Karpas-422 (cell line): Measurements from ENCODE around the gene CNOT3. TPM values are rescaled to one million over a fixed set of nuclear protein-coding genes. Genes with fewer than 3 reads are reported as not detected.

Experiments
- DNase-seq: peaks from one replicate; pipeline ENCODE4 v3.0.0-alpha.2; 2015
- H2AFZ ChIP-seq: fragments of 200-600 bp; sonication (generic); 2 replicates; pipeline ENCODE4 v1.6.1; 2014; ENCODE audit warnings: antibody characterized with exemption, low read length, mixed read lengths
- H3K27ac ChIP-seq: fragments of 200-600 bp; sonication (generic); 2 replicates; pipeline ENCODE4 v1.5.1; 2014; ENCODE audit warnings: mild to moderate bottlenecking, low read length, moderate library complexity
- H3K27me3 ChIP-seq: fragments of 200-600 bp; sonication (generic); 2 replicates; pipeline ENCODE4 v1.6.1; 2014; ENCODE audit warnings: low read length, mixed read lengths
- H3K36me3 ChIP-seq: fragments of 200-600 bp; sonication (generic); 2 replicates; pipeline ENCODE4 v1.6.1; 2014; ENCODE audit warnings: low read length, mixed read lengths; ENCODE audit not compliant: insufficient read depth
- H3K4me1 ChIP-seq: fragments of 200-600 bp; sonication (generic); 2 replicates; pipeline ENCODE4 v1.6.1; 2014; ENCODE audit warnings: mild to moderate bottlenecking, low read length, mixed read lengths
- H3K4me2 ChIP-seq: fragments of 200-600 bp; sonication (generic); 2 replicates; pipeline ENCODE4 v1.6.1; 2014; ENCODE audit warnings: low read length, low read depth, mild to moderate bottlenecking; ENCODE audit not compliant: poor library complexity, severe bottlenecking
- H3K4me3 ChIP-seq: fragments of 200-600 bp; sonication (generic); 2 replicates; pipeline ENCODE4 v1.5.1; 2014; ENCODE audit warnings: mild to moderate bottlenecking, antibody characterized with exemption, low read length, mixed read lengths
- H3K79me2 ChIP-seq: fragments of 200-600 bp; sonication (generic); 2 replicates; pipeline ENCODE4 v1.6.1; 2014; ENCODE audit warnings: mild to moderate bottlenecking, low read length, mixed read lengths
- H3K9ac ChIP-seq: fragments of 200-600 bp; sonication (generic); 2 replicates; pipeline ENCODE4 v1.6.0; 2014; ENCODE audit warnings: low read length
- H3K9me2 ChIP-seq: fragments of 200-600 bp; sonication (generic), shearing (Covaris generic); replicated peaks from 2 replicates; pipeline ENCODE4 v1.6.0; 2014; ENCODE audit warnings: mild to moderate bottlenecking, low read length, moderate library complexity; ENCODE audit not compliant: insufficient read depth
- H3K9me3 ChIP-seq: fragments of 300-700, 200-600 bp; sonication (generic); 2 replicates; pipeline ENCODE4 v1.6.1; 2014; ENCODE audit warnings: low read length, mixed read lengths
- H4K20me1 ChIP-seq: fragments of 200-600 bp; sonication (generic); 2 replicates; pipeline ENCODE4 v1.6.1; 2014; ENCODE audit warnings: mild to moderate bottlenecking, antibody characterized with exemption, low read length, low read depth; ENCODE audit not compliant: insufficient read depth
- total RNA-seq: library from RNA; depleted of rRNA; stranded (reverse); fragments of >200 nt; shearing (Covaris generic); gene quantifications from 2 replicates; pipeline ENCODE4 v1.2.3, GENCODE V29; 2014; ENCODE audit warnings: low replicate concordance

The CNOT3 gene
- total RNA-seq, 1 experiment from 2014 or later = 31.2 TPM

GRCh38 chr19:54100561-54100960, 37.0 kb upstream of the CNOT3 start, which contains the start of gene OSCAR:
TSS of gene OSCAR (minus strand) at chr19:54100803. CDS start at chr19:54100792, 11 bp downstream.
- Histone ChIP-seq H3K4me2 (no peak within 1 kb of the TSS), H3K9ac (no peak within 1 kb of the TSS), H3K27ac (no peak within 1 kb of the TSS), H3K79me2 (peaks cover 28% of the 10 kb centered on the region), H3K4me1 (peaks cover 17% of the 10 kb centered on the region), H3K9me2 (no peaks in the 10 kb centered on the region), H3K9me3 (no peaks in the 10 kb centered on the region), H4K20me1 (no peaks in the 10 kb centered on the region), H2AFZ (no peak within 1 kb of the TSS; the same call in 1 of the 2 replicates), H3K27me3 (no peaks in the 10 kb centered on the region), H3K4me3 (no peak within 1 kb of the TSS), H3K36me3 (no peaks in the 10 kb centered on the region)
- DNase-seq = no peak

GRCh38 chr19:54102421-54103169, 35.0 kb upstream of the CNOT3 start, which contains the start of gene NDUFA3:
TSS of gene NDUFA3 (plus strand) at chr19:54102855. CDS start at chr19:54102879, 24 bp downstream.
- H3K4me3 ChIP-seq = peak within 1 kb of the TSS; percentile 98
- H3K36me3 ChIP-seq = no peaks in the 10 kb centered on the region
- peaks cover 17% of the 10 kb centered on the region for H3K4me1 ChIP-seq
- H3K27ac ChIP-seq = no peak within 1 kb of the TSS
- H3K9me2 ChIP-seq = no peaks in the 10 kb centered on the region
- no peaks in the 10 kb centered on the region for H3K27me3 ChIP-seq
- peak; percentile 100 for DNase-seq
- no peaks in the 10 kb centered on the region for H3K9me3 ChIP-seq
- H2AFZ ChIP-seq = peak within 1 kb of the TSS; percentile 89
- peaks cover 40% of the 10 kb centered on the region for H3K79me2 ChIP-seq
- H3K4me2 ChIP-seq = peak within 1 kb of the TSS; percentile 99
- peak within 1 kb of the TSS; percentile 88 for H3K9ac ChIP-seq
- H4K20me1 ChIP-seq = no peaks in the 10 kb centered on the region

GRCh38 chr19:54104998-54105715, 32.4 kb upstream of the CNOT3 start:
- no peaks in the 10 kb centered on the region for H3K9me2 ChIP-seq
- H4K20me1 ChIP-seq = peaks cover 3% of the 10 kb centered on the region; the same call in 1 of the 2 replicates
- peaks cover 17% of the 10 kb centered on the region for H3K4me1 ChIP-seq
- DNase-seq = no peak
- H3K4me2 ChIP-seq = no peak overlapping the region
- H3K9ac ChIP-seq = no peak overlapping the region
- H3K4me3 ChIP-seq = no peak overlapping the region
- H2AFZ ChIP-seq = no peak overlapping the region
- H3K36me3 ChIP-seq = peaks cover 14% of the 10 kb centered on the region; the same call in 1 of the 2 replicates
- H3K27ac ChIP-seq = no peak overlapping the region
- peaks cover 40% of the 10 kb centered on the region for H3K79me2 ChIP-seq
- H3K27me3 ChIP-seq = no peaks in the 10 kb centered on the region
- H3K9me3 ChIP-seq = no peaks in the 10 kb centered on the region

GRCh38 chr19:54105796-54106195, 31.8 kb upstream of the CNOT3 start:
- no peak overlapping the region for H3K9ac ChIP-seq
- no peaks in the 10 kb centered on the region for H3K27me3 ChIP-seq
- H3K36me3 ChIP-seq = peaks cover 18% of the 10 kb centered on the region
- H4K20me1 ChIP-seq = peaks cover 3% of the 10 kb centered on the region; the same call in 1 of the 2 replicates
- no peak overlapping the region for H3K27ac ChIP-seq
- no peaks in the 10 kb centered on the region for H3K9me2 ChIP-seq
- H2AFZ ChIP-seq = no peak overlapping the region
- H3K79me2 ChIP-seq = peaks cover 40% of the 10 kb centered on the region
- H3K4me2 ChIP-seq = no peak overlapping the region
- no peak for DNase-seq
- peaks cover 17% of the 10 kb centered on the region for H3K4me1 ChIP-seq
- H3K9me3 ChIP-seq = no peaks in the 10 kb centered on the region
- no peak overlapping the region for H3K4me3 ChIP-seq

- Histone ChIP-seq H3K36me3 (peaks cover 21% of the 10 kb centered on the region), H2AFZ (no peak overlapping the region), H4K20me1 (peaks cover 3% of the 10 kb centered on the region; the same call in 1 of the 2 replicates), H3K79me2 (peaks cover 40% of the 10 kb centered on the region), H3K27me3 (no peaks in the 10 kb centered on the region), H3K27ac (no peak overlapping the region), H3K4me2 (no peak overlapping the region), H3K4me3 (no peak overlapping the region), H3K9ac (no peak overlapping the region), H3K9me2 (no peaks in the 10 kb centered on the region), H3K4me1 (peaks cover 17% of the 10 kb centered on the region), H3K9me3 (no peaks in the 10 kb centered on the region)
- no peak for DNase-seq
These were observed 30.8 kb upstream of the CNOT3 start for GRCh38 chr19:54106716-54107115.

GRCh38 chr19:54107876-54108490, 29.6 kb upstream of the CNOT3 start:
- peaks cover 3% of the 10 kb centered on the region; the same call in 1 of the 2 replicates for H4K20me1 ChIP-seq
- no peak overlapping the region for H3K9ac ChIP-seq
- no peak overlapping the region for H3K4me3 ChIP-seq
- H3K79me2 ChIP-seq = peaks cover 37% of the 10 kb centered on the region
- H3K9me3 ChIP-seq = no peaks in the 10 kb centered on the region
- H3K27me3 ChIP-seq = no peaks in the 10 kb centered on the region
- no peaks in the 10 kb centered on the region for H3K9me2 ChIP-seq
- H2AFZ ChIP-seq = no peak overlapping the region
- peaks cover 13% of the 10 kb centered on the region for H3K4me1 ChIP-seq
- no peak overlapping the region for H3K27ac ChIP-seq
- H3K36me3 ChIP-seq = peaks cover 21% of the 10 kb centered on the region
- no peak overlapping the region for H3K4me2 ChIP-seq
- DNase-seq = no peak

- no peak overlapping the region for H3K27ac ChIP-seq
- H3K9ac ChIP-seq = no peak overlapping the region
- H3K9me2 ChIP-seq = no peaks in the 10 kb centered on the region
- H3K9me3 ChIP-seq = no peaks in the 10 kb centered on the region
- H3K4me1 ChIP-seq = peaks cover 10% of the 10 kb centered on the region
- peaks cover 3% of the 10 kb centered on the region; the same call in 1 of the 2 replicates for H4K20me1 ChIP-seq
- H2AFZ ChIP-seq = no peak overlapping the region
- peaks cover 21% of the 10 kb centered on the region for H3K36me3 ChIP-seq
- no peak overlapping the region for H3K4me3 ChIP-seq
- no peaks in the 10 kb centered on the region for H3K27me3 ChIP-seq
- DNase-seq = no peak
- H3K4me2 ChIP-seq = no peak overlapping the region
- H3K79me2 ChIP-seq = peaks cover 32% of the 10 kb centered on the region
These were observed 29.1 kb upstream of the CNOT3 start for GRCh38 chr19:54108496-54108895.

GRCh38 chr19:54109651-54110050, 27.9 kb upstream of the CNOT3 start:
- Histone ChIP-seq H4K20me1 (peaks cover 3% of the 10 kb centered on the region; the same call in 1 of the 2 replicates), H2AFZ (no peak overlapping the region), H3K9me2 (no peaks in the 10 kb centered on the region), H3K36me3 (peaks cover 21% of the 10 kb centered on the region), H3K27me3 (no peaks in the 10 kb centered on the region), H3K79me2 (peaks cover 31% of the 10 kb centered on the region), H3K27ac (no peak overlapping the region), H3K9ac (no peak overlapping the region), H3K4me2 (no peak overlapping the region), H3K4me3 (no peak overlapping the region), H3K4me1 (peaks cover 8% of the 10 kb centered on the region), H3K9me3 (no peaks in the 10 kb centered on the region)
- no peak for DNase-seq
